ENCODE results near the gene C16orf89.

DNA sequence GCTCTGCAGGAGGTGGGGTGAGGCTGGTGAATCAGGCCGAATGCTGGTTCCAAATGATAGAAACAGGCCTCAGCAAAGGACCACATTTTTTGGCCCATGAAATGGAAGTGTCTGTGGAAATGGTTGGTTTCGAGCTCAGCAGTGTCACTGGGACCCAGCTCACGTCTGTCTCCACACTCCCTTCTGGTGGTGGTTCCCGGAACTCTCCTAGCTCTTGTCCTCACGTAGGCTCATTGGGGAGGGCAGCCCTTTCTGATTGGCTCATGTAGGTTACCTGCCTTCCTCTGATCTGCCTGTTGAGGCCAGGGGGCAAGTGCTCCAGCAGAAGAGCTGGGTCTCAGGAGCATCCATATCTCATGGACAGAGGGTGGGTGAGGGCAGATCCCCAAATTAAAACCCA, 9.9 kb upstream of the C16orf89 start:
- TF ChIP-seq, protein P1, sequence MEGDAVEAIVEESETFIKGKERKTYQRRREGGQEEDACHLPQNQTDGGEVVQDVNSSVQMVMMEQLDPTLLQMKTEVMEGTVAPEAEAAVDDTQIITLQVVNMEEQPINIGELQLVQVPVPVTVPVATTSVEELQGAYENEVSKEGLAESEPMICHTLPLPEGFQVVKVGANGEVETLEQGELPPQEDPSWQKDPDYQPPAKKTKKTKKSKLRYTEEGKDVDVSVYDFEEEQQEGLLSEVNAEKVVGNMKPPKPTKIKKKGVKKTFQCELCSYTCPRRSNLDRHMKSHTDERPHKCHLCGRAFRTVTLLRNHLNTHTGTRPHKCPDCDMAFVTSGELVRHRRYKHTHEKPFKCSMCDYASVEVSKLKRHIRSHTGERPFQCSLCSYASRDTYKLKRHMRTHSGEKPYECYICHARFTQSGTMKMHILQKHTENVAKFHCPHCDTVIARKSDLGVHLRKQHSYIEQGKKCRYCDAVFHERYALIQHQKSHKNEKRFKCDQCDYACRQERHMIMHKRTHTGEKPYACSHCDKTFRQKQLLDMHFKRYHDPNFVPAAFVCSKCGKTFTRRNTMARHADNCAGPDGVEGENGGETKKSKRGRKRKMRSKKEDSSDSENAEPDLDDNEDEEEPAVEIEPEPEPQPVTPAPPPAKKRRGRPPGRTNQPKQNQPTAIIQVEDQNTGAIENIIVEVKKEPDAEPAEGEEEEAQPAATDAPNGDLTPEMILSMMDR (IDR thresholded peaks at IDR 0.05), result no peak
- TF ChIP-seq EZH2phosphoT487 (IDR thresholded peaks at IDR 0.05) (no peak), EZH2 (IDR thresholded peaks at IDR 0.05) (no peak)

Data from neural progenitor cell (in vitro differentiated cells).